Tibial nerve (tissue), 4 donors: ENCODE measurements around the gene ZNF513.

ENCODE experiments used
- EP300 ChIP-seq, 2 donors: sonication (generic); formaldehyde crosslinking; IDR thresholded peaks; one replicate each; pipeline ENCODE4 v1.6.1; 2017; ENCODE audit warnings: antibody characterized with exemption in 2 of 2, mild to moderate bottlenecking in 1 of 2
- POLR2A ChIP-seq, 2 donors: fragments of 450-650 bp; IDR thresholded peaks; one replicate each; pipeline ENCODE4 v1.6.1; 2017; ENCODE audit warnings: antibody characterized with exemption in 2 of 2, mild to moderate bottlenecking in 2 of 2, moderate library complexity in 2 of 2
- TF ChIP-seq, protein P1 (sequence below), 5 experiments: fragments of 200-600 bp in 3 of 5; fragments of 450-650 bp in 2 of 5; sonication (generic) in 3 of 5; IDR thresholded peaks; one replicate each; pipeline ENCODE4 v1.5.1; 2016 to 2019; ENCODE audit warnings: antibody characterized with exemption in 5 of 5, mild to moderate bottlenecking in 3 of 5, moderate library complexity in 2 of 5

DNA sequence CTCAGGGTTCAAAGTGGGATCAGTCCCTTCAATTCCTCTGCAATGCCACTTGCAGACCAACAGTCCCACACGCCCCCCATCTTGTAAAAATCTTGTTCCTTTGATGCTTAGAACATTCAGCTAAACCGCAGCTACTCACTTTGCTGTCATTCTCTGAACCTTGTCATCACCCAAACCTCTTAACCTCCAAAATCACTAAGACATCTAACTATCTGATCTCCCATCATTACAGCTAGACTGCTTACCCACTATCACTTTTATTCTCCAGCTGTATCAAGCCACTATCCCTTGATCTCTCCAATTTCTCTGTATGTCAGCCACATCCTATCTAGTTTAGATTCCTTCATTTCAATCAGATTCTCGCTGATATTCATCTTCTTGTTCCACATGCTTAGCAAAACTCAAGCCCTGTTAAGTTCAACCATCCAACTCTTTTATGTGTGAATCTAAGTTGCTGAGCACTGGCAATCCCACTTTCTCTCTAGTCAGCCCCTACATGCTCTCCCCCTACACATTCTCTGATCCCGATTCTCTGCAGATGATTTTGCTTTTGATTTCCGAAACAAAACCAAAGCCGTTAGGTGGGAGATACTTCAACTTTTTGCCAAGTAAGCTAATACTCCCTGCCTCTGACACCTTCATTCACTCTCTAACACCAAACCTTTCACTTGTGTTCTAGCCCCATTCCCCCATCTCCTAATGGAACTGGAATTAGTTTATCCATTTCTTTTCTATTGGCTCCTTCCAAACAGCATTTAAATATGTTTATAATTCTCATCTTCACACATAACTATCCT, 28.5 kb downstream of the ZNF513 start:
- TF ChIP-seq, protein P1, sequence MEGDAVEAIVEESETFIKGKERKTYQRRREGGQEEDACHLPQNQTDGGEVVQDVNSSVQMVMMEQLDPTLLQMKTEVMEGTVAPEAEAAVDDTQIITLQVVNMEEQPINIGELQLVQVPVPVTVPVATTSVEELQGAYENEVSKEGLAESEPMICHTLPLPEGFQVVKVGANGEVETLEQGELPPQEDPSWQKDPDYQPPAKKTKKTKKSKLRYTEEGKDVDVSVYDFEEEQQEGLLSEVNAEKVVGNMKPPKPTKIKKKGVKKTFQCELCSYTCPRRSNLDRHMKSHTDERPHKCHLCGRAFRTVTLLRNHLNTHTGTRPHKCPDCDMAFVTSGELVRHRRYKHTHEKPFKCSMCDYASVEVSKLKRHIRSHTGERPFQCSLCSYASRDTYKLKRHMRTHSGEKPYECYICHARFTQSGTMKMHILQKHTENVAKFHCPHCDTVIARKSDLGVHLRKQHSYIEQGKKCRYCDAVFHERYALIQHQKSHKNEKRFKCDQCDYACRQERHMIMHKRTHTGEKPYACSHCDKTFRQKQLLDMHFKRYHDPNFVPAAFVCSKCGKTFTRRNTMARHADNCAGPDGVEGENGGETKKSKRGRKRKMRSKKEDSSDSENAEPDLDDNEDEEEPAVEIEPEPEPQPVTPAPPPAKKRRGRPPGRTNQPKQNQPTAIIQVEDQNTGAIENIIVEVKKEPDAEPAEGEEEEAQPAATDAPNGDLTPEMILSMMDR (IDR thresholded peaks at IDR 0.05), result no peak
- no peak for TF ChIP-seq POLR2A (IDR thresholded peaks at IDR 0.05)
- no peak for TF ChIP-seq EP300 (IDR thresholded peaks at IDR 0.05)
